ENCODE results near the gene SFT2D1.
"Not testable (repeated sequence)": the region's sequence is repeated elsewhere in the genome, so short reads cannot be mapped to it uniquely, and the experiment has no call there.

Gene SFT2D1

GRCh38 chr6:166342349-166343149, at the start of gene SFT2D1:
Gene SFT2D1 (minus strand): TSS chr6:166342545. CDS start chr6:166342481, 64 bp downstream.
- TF ChIP-seq CTCF (IDR thresholded peaks at IDR 0.05; ENCODE audit: low read depth, low read length, missing control alignments), result no peak
- peak within 1 kb of the TSS; percentile 96 for H3K4me3 ChIP-seq (replicated peaks; ENCODE audit: low read depth, low read length)
- peak; percentile 56 for DNase-seq (ENCODE audit: extremely low read depth, low read depth)

- TF ChIP-seq CTCF (IDR thresholded peaks at IDR 0.05; ENCODE audit: low read depth, low read length, missing control alignments), result no peak
- no peak for DNase-seq (ENCODE audit: extremely low read depth, low read depth)
- H3K4me3 ChIP-seq (replicated peaks; ENCODE audit: low read depth, low read length), result no peak overlapping the region
These were observed 46.8 kb upstream of the SFT2D1 start for GRCh38 chr6:166389119-166389518.

- TF ChIP-seq CTCF (IDR thresholded peaks at IDR 0.05; ENCODE audit: low read depth, low read length, missing control alignments), result no peak
- no peak overlapping the region for H3K4me3 ChIP-seq (replicated peaks; ENCODE audit: low read depth, low read length)
- DNase-seq (ENCODE audit: extremely low read depth, low read depth), result no peak
These were observed 46.1 kb upstream of the SFT2D1 start for GRCh38 chr6:166388290-166389004.

GRCh38 chr6:166387642-166388289, 45.4 kb upstream of the SFT2D1 start:
- DNase-seq (ENCODE audit: extremely low read depth, low read depth), result no peak
- TF ChIP-seq CTCF (IDR thresholded peaks at IDR 0.05; ENCODE audit: low read depth, low read length, missing control alignments), result no peak
- H3K4me3 ChIP-seq (replicated peaks; ENCODE audit: low read depth, low read length), result no peak overlapping the region

GRCh38 chr6:166387098-166387497, 44.8 kb upstream of the SFT2D1 start:
- not testable (repeated sequence) for H3K4me3 ChIP-seq (replicated peaks; ENCODE audit: low read depth, low read length); DNase-seq (ENCODE audit: extremely low read depth, low read depth)

- TF ChIP-seq CTCF (IDR thresholded peaks at IDR 0.05; ENCODE audit: low read depth, low read length, missing control alignments), result no peak
- no peak overlapping the region for H3K4me3 ChIP-seq (replicated peaks; ENCODE audit: low read depth, low read length)
These were observed 43.8 kb upstream of the SFT2D1 start for GRCh38 chr6:166386111-166386510.

GRCh38 chr6:166383802-166384363, 41.5 kb upstream of the SFT2D1 start:
- DNase-seq (ENCODE audit: extremely low read depth, low read depth), result not testable (repeated sequence)
- peak overlapping the region; percentile 70 for H3K4me3 ChIP-seq (replicated peaks; ENCODE audit: low read depth, low read length)

More at GRCh38 chr6:166386111-166386510, 43.8 kb upstream of the SFT2D1 start:
- DNase-seq (ENCODE audit: extremely low read depth, low read depth), result no peak

Data from HFF-Myc (cell line).